HG03457 (cell line): ENCODE measurements around the gene WDHD1.
"Not testable (repeated sequence)": the region's sequence is repeated elsewhere in the genome, so short reads cannot be mapped to it uniquely, and the experiment has no call there.

Source experiments
- ATAC-seq: cut with Tn5 transposase; IDR thresholded peaks from one replicate; pipeline ENCODE4 v1.9.1; 2021; ENCODE audit warnings: moderate number of reproducible peaks; ENCODE audit not compliant: unreplicated experiment

WDHD1 gene

GRCh38 chr14:54909817-54910558 is 116.9 kb downstream of the WDHD1 start:
- no peak for ATAC-seq

GRCh38 chr14:54908973-54909372 is 117.9 kb downstream of the WDHD1 start:
- ATAC-seq: not testable (repeated sequence)

GRCh38 chr14:54908190-54908589 is 118.7 kb downstream of the WDHD1 start:
- no peak for ATAC-seq

GRCh38 chr14:54906075-54906474 is 120.8 kb downstream of the WDHD1 start:
- no peak for ATAC-seq

GRCh38 chr14:54902521-54903420 is 124.1 kb downstream of the WDHD1 start, which contains the start of gene GCH1:
Gene GCH1 (minus strand): TSS chr14:54902826. CDS start chr14:54902663, 163 bp downstream.
- peak; percentile 63 for ATAC-seq

- peak; percentile 35 for ATAC-seq
Observed at GRCh38 chr14:54902143-54902520, 124.8 kb downstream of the WDHD1 start.

GRCh38 chr14:54901380-54902142 is 125.3 kb downstream of the WDHD1 start:
- ATAC-seq: peak; percentile 15

- ATAC-seq: no peak
Observed at GRCh38 chr14:54899573-54899972, 127.3 kb downstream of the WDHD1 start.

- not testable (repeated sequence) for ATAC-seq
Observed at GRCh38 chr14:54897809-54898555, 128.9 kb downstream of the WDHD1 start.

- ATAC-seq: no peak
Observed at GRCh38 chr14:54895683-54896082, 131.2 kb downstream of the WDHD1 start.

GRCh38 chr14:54894995-54895394 is 131.9 kb downstream of the WDHD1 start:
- no peak for ATAC-seq

- no peak for ATAC-seq
Observed at GRCh38 chr14:54893151-54893760, 133.6 kb downstream of the WDHD1 start.

- ATAC-seq: no peak
Observed at GRCh38 chr14:54891471-54892245, 135.2 kb downstream of the WDHD1 start.

GRCh38 chr14:54890788-54891187 is 136.1 kb downstream of the WDHD1 start:
- peak; percentile 52 for ATAC-seq

- ATAC-seq: no peak
Observed at GRCh38 chr14:54889919-54890318, 137.0 kb downstream of the WDHD1 start.
